C1 segment of cervical spinal cord (tissue), 14 donors: ENCODE measurements around the gene UBAC2.
A peak's percentile ranks its signal among the peaks of the same experiment; 100 is the strongest.

Experiments used
- DNase-seq, 14 donors: peaks; one replicate each; lab custom pipeline; 2025; lab: John Stamatoyannopoulos, UW

UBAC2 gene, protein sequence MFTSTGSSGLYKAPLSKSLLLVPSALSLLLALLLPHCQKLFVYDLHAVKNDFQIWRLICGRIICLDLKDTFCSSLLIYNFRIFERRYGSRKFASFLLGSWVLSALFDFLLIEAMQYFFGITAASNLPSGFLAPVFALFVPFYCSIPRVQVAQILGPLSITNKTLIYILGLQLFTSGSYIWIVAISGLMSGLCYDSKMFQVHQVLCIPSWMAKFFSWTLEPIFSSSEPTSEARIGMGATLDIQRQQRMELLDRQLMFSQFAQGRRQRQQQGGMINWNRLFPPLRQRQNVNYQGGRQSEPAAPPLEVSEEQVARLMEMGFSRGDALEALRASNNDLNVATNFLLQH

GRCh38 chr13:99200432-99201167 is at the start of gene UBAC2:
Gene UBAC2, plus strand, starts transcription at chr13:99200854. Its CDS starts 55 bp downstream, at chr13:99200909.
- peak; percentile 54 to 97 (median 88) for DNase-seq

GRCh38 chr13:99151516-99151915 is 49.1 kb upstream of the UBAC2 start:
- no peak for DNase-seq

GRCh38 chr13:99153219-99153618 is 47.4 kb upstream of the UBAC2 start:
- no peak for DNase-seq

GRCh38 chr13:99154064-99154463 is 46.6 kb upstream of the UBAC2 start:
- DNase-seq, result no peak

- DNase-seq, result no peak
These were observed 44.8 kb upstream of the UBAC2 start for GRCh38 chr13:99155821-99156220.

GRCh38 chr13:99157046-99157445 is 43.6 kb upstream of the UBAC2 start:
- no peak for DNase-seq

DNA sequence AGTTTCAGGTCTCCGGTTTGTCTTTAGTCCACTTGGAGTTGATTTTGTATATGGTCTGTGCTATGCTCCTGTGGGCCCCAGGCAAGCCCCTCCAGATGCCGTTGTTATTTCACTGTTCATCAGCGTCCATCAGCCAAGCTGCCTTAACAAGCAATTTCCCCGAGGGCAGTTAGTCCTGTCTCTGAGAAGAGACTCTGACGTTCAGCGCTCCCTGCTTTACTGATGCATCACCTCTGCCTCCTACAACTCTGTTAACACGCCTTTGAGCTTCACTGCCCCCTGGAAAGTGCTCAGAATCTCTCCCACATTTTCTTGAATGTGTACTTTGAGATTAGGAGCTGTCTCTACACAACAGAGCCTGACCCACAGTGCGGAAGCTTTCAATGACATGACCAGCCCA is 41.8 kb upstream of the UBAC2 start:
- no peak for DNase-seq

- no peak for DNase-seq
These were observed 41.2 kb upstream of the UBAC2 start for GRCh38 chr13:99159331-99160061.

GRCh38 chr13:99160415-99160814 is 40.2 kb upstream of the UBAC2 start:
- no peak for DNase-seq

DNA sequence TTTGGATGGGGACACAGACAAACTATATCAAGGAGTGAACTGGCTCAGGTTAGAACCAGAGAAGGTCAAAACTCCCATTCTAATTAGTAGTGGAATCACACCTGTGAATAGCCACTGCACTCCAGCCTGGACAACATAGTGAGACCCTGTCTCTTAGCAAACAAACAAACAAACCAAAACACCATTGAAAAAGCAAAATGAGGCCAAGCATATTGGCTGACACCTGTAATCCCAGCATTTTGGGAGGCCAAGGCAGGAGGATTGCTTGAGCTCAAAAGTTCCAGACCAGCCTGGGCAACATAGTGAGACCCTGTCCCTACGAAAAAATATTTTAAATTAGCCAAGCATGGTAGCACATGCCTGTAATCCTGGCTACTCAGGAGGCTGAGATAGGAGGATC is 39.1 kb upstream of the UBAC2 start:
- no peak for DNase-seq

GRCh38 chr13:99162567-99163361 is 37.9 kb upstream of the UBAC2 start:
- no peak for DNase-seq

DNA sequence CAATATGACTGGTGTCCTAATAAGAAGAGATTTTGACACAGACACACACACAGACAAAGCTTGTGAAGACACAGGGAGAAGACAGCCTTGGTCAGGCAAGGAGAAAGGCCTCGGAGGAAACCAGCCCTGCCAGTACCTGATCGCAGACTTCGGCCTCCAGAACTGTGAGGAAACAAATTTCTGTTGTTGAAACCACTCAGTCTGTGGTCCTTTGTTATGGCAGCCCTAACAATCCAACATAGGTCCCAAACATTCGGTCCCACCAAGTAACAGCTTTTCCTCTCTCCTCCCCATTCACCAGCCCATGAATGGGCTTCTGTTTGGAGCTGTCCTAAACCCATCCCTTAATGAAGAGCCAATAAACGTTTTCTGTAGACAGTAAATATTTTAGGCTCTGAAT is 36.4 kb upstream of the UBAC2 start:
- no peak for DNase-seq

DNA sequence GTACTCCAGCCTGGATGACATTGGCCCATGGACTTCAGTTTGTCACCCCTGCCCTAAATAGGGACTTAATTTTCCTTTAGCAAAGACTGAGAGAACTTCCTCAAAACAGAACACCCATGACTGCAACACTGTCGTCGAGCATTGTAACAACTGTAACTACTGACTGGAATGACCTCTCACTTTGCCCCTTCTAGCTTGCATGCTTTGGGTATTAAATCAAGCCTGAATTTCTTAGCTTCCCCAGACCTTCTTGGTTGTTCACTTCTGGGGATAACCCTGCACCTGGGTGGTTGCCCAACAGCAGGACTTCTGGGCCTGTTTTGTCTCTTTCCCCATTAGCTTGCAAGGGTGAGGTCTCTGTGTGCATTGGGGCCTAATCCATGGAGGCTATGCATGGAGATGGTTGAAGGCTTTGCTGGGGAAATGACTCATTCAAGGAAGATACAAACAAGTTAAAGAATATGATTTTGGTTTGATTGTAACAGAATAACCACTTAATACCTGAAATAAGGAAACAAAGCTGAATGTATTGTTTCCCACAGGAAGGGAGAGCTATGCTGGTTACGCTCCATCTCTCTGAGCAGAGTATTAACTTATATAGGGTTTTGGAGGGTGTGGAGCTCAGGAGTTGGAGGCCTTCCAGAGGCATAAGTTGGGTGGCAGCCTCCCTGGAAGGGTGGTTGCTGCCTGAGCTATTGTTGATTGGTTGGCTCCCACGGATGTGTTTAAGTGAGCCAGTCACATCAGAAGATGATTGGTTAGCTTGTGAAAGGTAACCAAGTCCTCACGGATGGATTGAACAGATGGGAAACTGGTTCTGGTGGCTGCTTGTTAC is 34.7 kb upstream of the UBAC2 start:
- DNase-seq, result no peak

GRCh38 chr13:99172951-99173350 is 27.7 kb upstream of the UBAC2 start:
- no peak for DNase-seq

DNA sequence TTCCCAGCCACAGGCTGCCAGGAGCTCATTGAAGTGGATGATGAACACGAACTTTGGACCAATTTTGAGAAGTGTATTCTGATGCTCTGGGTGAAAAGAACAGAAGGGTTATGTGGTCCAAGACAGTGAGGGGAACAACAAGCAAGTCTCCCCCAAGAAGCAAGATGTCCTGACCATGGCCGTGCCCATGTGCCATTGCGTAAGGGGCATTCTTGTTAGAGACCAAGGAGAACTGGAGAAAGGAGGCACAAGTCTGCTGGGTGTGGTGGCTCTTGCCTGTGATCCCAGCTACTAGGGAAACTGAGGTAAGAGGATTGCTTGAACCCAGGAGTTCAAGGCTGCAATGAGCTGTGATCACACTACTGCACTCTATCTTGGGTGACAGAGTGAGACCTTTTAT is 27.0 kb upstream of the UBAC2 start:
- DNase-seq, result no peak

DNA sequence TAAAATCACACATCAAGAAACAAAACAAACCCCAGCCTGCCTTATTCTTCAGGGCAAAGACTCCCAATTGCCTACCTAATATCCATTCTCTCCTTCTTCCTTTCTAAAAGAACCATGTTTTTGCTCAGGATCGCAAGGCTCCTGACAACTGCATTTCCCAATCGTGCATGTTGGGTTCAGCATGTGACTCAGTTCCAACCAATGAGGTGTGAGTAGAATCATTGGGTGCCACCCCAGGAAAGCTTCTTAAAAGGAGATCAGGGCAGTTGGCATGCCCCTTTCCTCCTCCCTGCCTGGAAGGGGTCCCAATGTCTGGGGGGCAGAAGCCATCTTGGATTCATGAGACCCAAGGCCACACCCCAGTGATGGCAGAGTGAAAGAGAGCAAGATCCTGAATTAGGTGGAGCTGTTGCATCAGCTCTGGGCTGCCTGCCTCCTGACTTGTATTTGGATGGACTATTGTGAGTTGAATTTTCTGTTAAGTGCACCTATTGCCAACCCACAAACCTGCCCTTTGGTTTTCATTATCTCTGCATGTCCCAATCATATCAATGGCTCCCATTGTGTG is 26.0 kb upstream of the UBAC2 start:
- DNase-seq, result no peak

DNA sequence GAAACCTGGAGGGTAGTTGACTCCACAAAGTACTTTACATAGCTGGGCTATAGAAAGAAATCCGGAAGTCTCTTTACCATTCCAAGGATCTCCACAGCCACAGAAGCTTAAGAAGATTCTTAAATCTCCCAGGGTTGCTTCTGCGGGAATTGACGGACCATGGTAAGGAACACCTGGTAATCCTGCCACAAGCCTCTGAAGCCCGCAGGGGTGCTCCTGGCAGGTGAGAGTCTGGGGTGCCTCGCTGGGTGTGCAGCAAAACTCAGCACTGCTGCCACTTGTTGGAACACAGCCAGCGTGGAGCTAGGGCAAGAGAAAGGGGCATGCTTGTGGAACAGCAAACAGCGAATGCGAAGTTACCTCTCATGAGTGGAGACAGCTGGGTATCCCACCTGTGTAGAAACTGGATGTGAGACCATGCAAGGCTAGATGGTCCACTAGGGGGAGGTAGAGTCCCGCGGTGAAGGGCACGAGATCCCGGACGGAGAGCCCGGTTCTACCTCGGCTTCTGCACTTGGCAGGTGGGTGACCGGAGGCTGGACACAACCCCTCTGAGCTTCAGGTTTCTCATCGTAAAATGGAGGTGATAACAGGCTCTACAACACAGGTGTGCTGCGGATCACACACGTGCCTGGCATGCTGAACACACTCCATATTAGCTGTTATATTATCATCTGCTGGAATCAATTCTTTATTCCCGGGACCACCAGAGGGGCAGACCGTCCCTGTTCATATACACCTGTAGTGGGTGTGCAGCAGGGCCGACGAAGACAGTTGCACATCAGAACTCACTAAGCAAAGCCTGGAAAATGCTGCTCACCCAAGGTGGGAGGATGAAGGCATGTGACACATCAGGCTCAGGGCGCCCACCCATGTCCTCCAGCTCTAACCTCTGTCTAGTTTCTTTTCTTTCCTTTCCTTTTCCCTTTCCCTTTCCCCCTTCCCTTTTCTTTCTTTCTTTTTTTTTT is 24.1 kb upstream of the UBAC2 start:
- peak in 12 of 14 donors; percentile 5 to 57 (median 26) for DNase-seq

DNA sequence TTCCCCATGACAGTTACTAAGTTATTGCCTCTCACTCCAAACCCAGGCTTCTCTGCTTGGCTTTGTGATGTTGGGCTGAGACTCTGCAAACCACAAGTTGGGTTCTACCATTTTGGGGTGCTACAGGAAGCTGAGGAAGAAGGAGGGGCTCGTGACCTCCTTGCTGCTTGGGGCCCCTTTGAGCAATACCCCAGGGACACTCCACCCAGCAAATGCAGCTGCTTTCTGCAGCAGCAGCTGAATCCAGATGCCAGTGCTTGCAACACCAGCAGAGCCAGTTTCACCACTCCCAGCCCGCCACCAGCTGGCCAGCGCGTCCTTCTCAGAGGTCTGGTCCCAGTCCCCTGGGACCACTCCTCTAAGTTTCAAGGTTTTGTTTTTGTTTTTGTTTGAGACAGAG is 22.0 kb upstream of the UBAC2 start:
- no peak for DNase-seq

- no peak for DNase-seq
These were observed 21.2 kb upstream of the UBAC2 start for GRCh38 chr13:99179460-99179859.
